Vagina (tissue), 2 donors: ENCODE measurements around the gene KRT86. TPM values are rescaled to one million over a fixed set of nuclear protein-coding genes. Genes with fewer than 3 reads are reported as not detected.
A peak's percentile ranks its signal among the peaks of the same experiment; 100 is the strongest.
"Not testable (repeated sequence)": the region's sequence is repeated elsewhere in the genome, so short reads cannot be mapped to it uniquely, and the experiment has no call there.

Source experiments
- DNase-seq, 2 donors: peaks; one replicate each; pipeline ENCODE4 v3.0.0-alpha.2; 2017; ENCODE audit errors: extremely low spot score in 2 of 2
- H3K27ac ChIP-seq: fragments of 200-600 bp; sonication (generic); one replicate; pipeline ENCODE4 v1.5.1; 2019
- H3K27me3 ChIP-seq: fragments of 200-600 bp; sonication (generic); one replicate; pipeline ENCODE4 v1.5.1; 2019
- H3K36me3 ChIP-seq, 2 donors: fragments of 200-600 bp; sonication (generic); one replicate each; pipeline ENCODE4 v1.5.1; 2017 to 2019
- H3K4me1 ChIP-seq: fragments of 200-600 bp; sonication (generic); one replicate; pipeline ENCODE4 v1.5.1; 2019
- H3K4me3 ChIP-seq, 2 donors: fragments of 200-600 bp; sonication (generic); 1 replicate in 1 of 2; 2 replicates in 1 of 2; pipeline ENCODE4 v1.5.1; 2016 to 2019
- H3K9me3 ChIP-seq: fragments of 200-600 bp; sonication (generic); one replicate; pipeline ENCODE4 v1.5.1; 2019
- CTCF ChIP-seq, 3 experiments: fragments of 450-650 bp in 2 of 3; fragments of 200-600 bp in 1 of 3; sonication (generic) in 1 of 3; IDR thresholded peaks; one replicate each; pipeline ENCODE4 v1.5.1; 2017 to 2019; ENCODE audit warnings: antibody characterized with exemption in 3 of 3, mild to moderate bottlenecking in 2 of 3, moderate library complexity in 2 of 3
- POLR2A ChIP-seq, 2 donors: fragments of 450-650 bp; IDR thresholded peaks; one replicate each; pipeline ENCODE4 v1.6.1; 2017; ENCODE audit warnings: antibody characterized with exemption in 2 of 2, mild to moderate bottlenecking in 2 of 2, moderate library complexity in 2 of 2
- POLR2AphosphoS5 ChIP-seq, 2 donors: sonication (generic); formaldehyde crosslinking; IDR thresholded peaks; one replicate each; pipeline ENCODE4 v1.9.0; 2017; ENCODE audit warnings: antibody characterized with exemption in 2 of 2, mild to moderate bottlenecking in 2 of 2, low read depth in 1 of 2; ENCODE audit not compliant: insufficient read depth in 1 of 2
- intact Hi-C: fragments of 100-400 bp; cut with DNase I; formaldehyde crosslinking; loops from one replicate; pipeline ENCODE4 v1.15.1; 2023
- total RNA-seq: library from RNA; depleted of rRNA; stranded (reverse); fragments of >200 nt; gene quantifications from one replicate; pipeline ENCODE4 v1.2.3, GENCODE V29; 2016

Gene KRT86
- total RNA-seq, 1 donor from 2014 or later = not detected

- peak in 1 of 2 donors; percentile 16 for DNase-seq
- Histone ChIP-seq H3K36me3 (no peaks in the 10 kb centered on the region), H3K9me3 (no peaks in the 10 kb centered on the region), H3K4me3 (no peak overlapping the region), H3K4me1 (no peaks in the 10 kb centered on the region), H3K27ac (no peak overlapping the region), H3K27me3 (no peaks in the 10 kb centered on the region)
- intact Hi-C loops = no loop called here
- TF ChIP-seq CTCF (IDR thresholded peaks at IDR 0.05) = no peak
- no peak for TF ChIP-seq POLR2A (IDR thresholded peaks at IDR 0.05)
- TF ChIP-seq POLR2AphosphoS5 (IDR thresholded peaks at IDR 0.05; ENCODE audit: insufficient read depth in 1 of 2, low read depth in 1 of 2) = no peak
Measured at GRCh38 chr12:52295663-52296062, 21.2 kb downstream of the KRT86 start.

GRCh38 chr12:52296572-52297215 lies 22.2 kb downstream of the KRT86 start:
- Histone ChIP-seq H3K4me3 (no peak overlapping the region), H3K36me3 (no peaks in the 10 kb centered on the region), H3K27me3 (no peaks in the 10 kb centered on the region), H3K4me1 (no peaks in the 10 kb centered on the region), H3K9me3 (no peaks in the 10 kb centered on the region), H3K27ac (no peak overlapping the region)
- no peak for DNase-seq
- intact Hi-C loops = no loop called here
- TF ChIP-seq POLR2A (IDR thresholded peaks at IDR 0.05) (no peak), POLR2AphosphoS5 (IDR thresholded peaks at IDR 0.05; ENCODE audit: insufficient read depth in 1 of 2, low read depth in 1 of 2) (no peak), CTCF (IDR thresholded peaks at IDR 0.05) (no peak)

- Histone ChIP-seq H3K9me3 (no peaks in the 10 kb centered on the region), H3K27me3 (no peaks in the 10 kb centered on the region), H3K27ac (no peak overlapping the region), H3K4me1 (no peaks in the 10 kb centered on the region), H3K4me3 (no peak overlapping the region), H3K36me3 (no peaks in the 10 kb centered on the region)
- TF ChIP-seq POLR2A (IDR thresholded peaks at IDR 0.05) (no peak), CTCF (IDR thresholded peaks at IDR 0.05) (no peak), POLR2AphosphoS5 (IDR thresholded peaks at IDR 0.05; ENCODE audit: insufficient read depth in 1 of 2, low read depth in 1 of 2) (no peak)
- no peak for DNase-seq
- intact Hi-C loops = no loop called here
Measured at GRCh38 chr12:52298677-52299190, 24.3 kb downstream of the KRT86 start.

GRCh38 chr12:52300796-52301691 lies 26.6 kb downstream of the KRT86 start:
- TF ChIP-seq CTCF (IDR thresholded peaks at IDR 0.05) (no peak), POLR2AphosphoS5 (IDR thresholded peaks at IDR 0.05; ENCODE audit: insufficient read depth in 1 of 2, low read depth in 1 of 2) (no peak), POLR2A (IDR thresholded peaks at IDR 0.05) (no peak)
- Histone ChIP-seq H3K27me3 (no peaks in the 10 kb centered on the region), H3K27ac (no peak overlapping the region), H3K4me1 (no peaks in the 10 kb centered on the region), H3K4me3 (no peak overlapping the region), H3K9me3 (no peaks in the 10 kb centered on the region), H3K36me3 (no peaks in the 10 kb centered on the region)
- intact Hi-C loops = no loop called here
- DNase-seq = no peak

GRCh38 chr12:52301721-52302120 lies 27.3 kb downstream of the KRT86 start:
- H3K27me3 ChIP-seq, intact Hi-C loops, H3K9me3 ChIP-seq, H3K36me3 ChIP-seq, DNase-seq, H3K4me3 ChIP-seq, H3K4me1 ChIP-seq, H3K27ac ChIP-seq: not testable (repeated sequence)

- H3K4me3 ChIP-seq, H3K36me3 ChIP-seq, intact Hi-C loops, H3K27ac ChIP-seq, H3K27me3 ChIP-seq, H3K4me1 ChIP-seq, DNase-seq, H3K9me3 ChIP-seq: not testable (repeated sequence)
Measured at GRCh38 chr12:52302242-52302914, 27.9 kb downstream of the KRT86 start.

- H3K4me1 ChIP-seq = peaks cover 11% of the 10 kb centered on the region
- H3K9me3 ChIP-seq, H3K27me3 ChIP-seq, H3K4me3 ChIP-seq, H3K36me3 ChIP-seq, DNase-seq, intact Hi-C loops, H3K27ac ChIP-seq: not testable (repeated sequence)
Measured at GRCh38 chr12:52304941-52305411, 30.5 kb downstream of the KRT86 start.
